Eye (tissue), 1 donor: ENCODE data around the gene CMIP.
"Not testable (repeated sequence)": the region's sequence is repeated elsewhere in the genome, so short reads cannot be mapped to it uniquely, and the experiment has no call there.

Experiments
- DNase-seq: peaks from one replicate; pipeline ENCODE4 v3.0.0-alpha.2; 2015

CMIP gene

GRCh38 chr16:81421536-81421935 lies 23.1 kb upstream of the CMIP start:
- no peak for DNase-seq

- DNase-seq: not testable (repeated sequence)
Observed at GRCh38 chr16:81422153-81422552, 22.5 kb upstream of the CMIP start.

GRCh38 chr16:81424771-81425170 lies 19.8 kb upstream of the CMIP start:
- no peak for DNase-seq

GRCh38 chr16:81427219-81427618 lies 17.4 kb upstream of the CMIP start:
- DNase-seq: no peak

GRCh38 chr16:81429045-81429521 lies 15.5 kb upstream of the CMIP start:
- no peak for DNase-seq

GRCh38 chr16:81431554-81432353 lies 12.9 kb upstream of the CMIP start:
- peak; percentile 89 for DNase-seq

- peak; percentile 57 for DNase-seq
Observed at GRCh38 chr16:81432937-81433557, 11.6 kb upstream of the CMIP start.

- DNase-seq: no peak
Observed at GRCh38 chr16:81435103-81435502, 9.5 kb upstream of the CMIP start.

GRCh38 chr16:81435567-81435966 lies 9.0 kb upstream of the CMIP start:
- no peak for DNase-seq

GRCh38 chr16:81436386-81436785 lies 8.2 kb upstream of the CMIP start:
- DNase-seq: no peak

- no peak for DNase-seq
Observed at GRCh38 chr16:81437865-81438264, 6.7 kb upstream of the CMIP start.

GRCh38 chr16:81440888-81441761 lies 3.5 kb upstream of the CMIP start:
- DNase-seq: no peak

GRCh38 chr16:81442220-81442915 lies 2.2 kb upstream of the CMIP start:
- DNase-seq: no peak

GRCh38 chr16:81442916-81443687 lies 1.5 kb upstream of the CMIP start:
- no peak for DNase-seq

GRCh38 chr16:81443688-81444447 lies 740 bp upstream of the CMIP start:
- peak; percentile 72 for DNase-seq

GRCh38 chr16:81445143-81445961 lies 744 bp downstream of the CMIP start:
- DNase-seq: peak; percentile 71

- peak; percentile 74 for DNase-seq
Observed at GRCh38 chr16:81445966-81446906, 1.6 kb downstream of the CMIP start.

- no peak for DNase-seq
Observed at GRCh38 chr16:81446907-81447268, 2.3 kb downstream of the CMIP start.
